H9 (cell line): ENCODE data around the gene TMEM169. TPM values are rescaled to one million over a fixed set of nuclear protein-coding genes. Genes with fewer than 3 reads are reported as not detected.

Experiments used
- DNase-seq: peaks from one replicate; pipeline ENCODE4 v3.0.0-alpha.2; 2017
- H2AFZ ChIP-seq: one replicate; pipeline ENCODE4 v1.6.1; 2013; ENCODE audit warnings: mild to moderate bottlenecking, low read length, control low read depth, moderate library complexity
- H2AK5ac ChIP-seq: 2 replicates; pipeline ENCODE4 v1.6.1; 2013; ENCODE audit warnings: low read length, control low read depth, mixed read lengths; ENCODE audit not compliant: insufficient read length
- H2BK120ac ChIP-seq: one replicate; pipeline ENCODE4 v1.6.1; 2013; ENCODE audit warnings: low read depth, mild to moderate bottlenecking, low read length, control low read depth, inconsistent platforms; ENCODE audit not compliant: poor library complexity, severe bottlenecking
- H2BK12ac ChIP-seq: 2 replicates; pipeline ENCODE4 v1.6.1; 2013; ENCODE audit warnings: low read length, control low read depth, mixed read lengths, low read depth; ENCODE audit not compliant: insufficient read length
- H2BK15ac ChIP-seq: 2 replicates; pipeline ENCODE4 v1.6.1; 2013; ENCODE audit warnings: low read depth, low read length, control low read depth
- H2BK20ac ChIP-seq: one replicate; pipeline ENCODE4 v1.6.1; 2013; ENCODE audit warnings: low read depth, mild to moderate bottlenecking, low read length, control low read depth, inconsistent platforms; ENCODE audit not compliant: poor library complexity, severe bottlenecking
- H2BK5ac ChIP-seq: 2 replicates; pipeline ENCODE4 v1.6.1; 2013; ENCODE audit warnings: low read length, control low read depth, mixed read lengths; ENCODE audit not compliant: insufficient read length
- H3K14ac ChIP-seq: 2 replicates; pipeline ENCODE4 v1.6.1; 2013; ENCODE audit warnings: low read length, control low read depth; ENCODE audit not compliant: insufficient read depth
- H3K18ac ChIP-seq: 2 replicates; pipeline ENCODE4 v1.6.1; 2013; ENCODE audit warnings: low read depth, mild to moderate bottlenecking, mixed read lengths, low read length, control low read depth; ENCODE audit not compliant: insufficient read length
- H3K23ac ChIP-seq: 2 replicates; pipeline ENCODE4 v1.6.1; 2013; ENCODE audit warnings: low read length, control low read depth, mixed read lengths, low read depth; ENCODE audit not compliant: insufficient read length
- H3K23me2 ChIP-seq: 2 replicates; pipeline ENCODE4 v1.6.1; 2013; ENCODE audit warnings: low read depth, mild to moderate bottlenecking, mixed read lengths, low read length, control low read depth; ENCODE audit not compliant: insufficient read length, poor library complexity, severe bottlenecking
- H3K27ac ChIP-seq: 2 replicates; pipeline ENCODE4 v1.5.1; 2013; ENCODE audit warnings: low read length, control low read depth, mixed read lengths, low read depth; ENCODE audit not compliant: insufficient read length
- H3K27me3 ChIP-seq: 2 replicates; pipeline ENCODE4 v1.6.1; 2013; ENCODE audit warnings: low read length, control low read depth, inconsistent platforms; ENCODE audit not compliant: insufficient read depth
- H3K4ac ChIP-seq: 2 replicates; pipeline ENCODE4 v1.6.1; 2013; ENCODE audit warnings: low read depth, mild to moderate bottlenecking, control low read depth, inconsistent platforms, low read length, moderate library complexity
- H3K4me1 ChIP-seq: 2 replicates; pipeline ENCODE4 v1.6.1; 2013; ENCODE audit warnings: low read length, control low read depth, inconsistent platforms; ENCODE audit not compliant: insufficient read depth
- H3K4me2 ChIP-seq: 2 replicates; pipeline ENCODE4 v1.6.1; 2013; ENCODE audit warnings: low read length, control low read depth, mixed read lengths; ENCODE audit not compliant: insufficient read length, insufficient read depth
- H3K56ac ChIP-seq: 2 replicates; pipeline ENCODE4 v1.6.1; 2013; ENCODE audit warnings: low read depth, mild to moderate bottlenecking, mixed read lengths, low read length, control low read depth; ENCODE audit not compliant: insufficient read length
- H3K79me1 ChIP-seq: 2 replicates; pipeline ENCODE4 v1.6.1; 2013; ENCODE audit warnings: low read depth, mild to moderate bottlenecking, moderate library complexity, low read length, control low read depth, inconsistent platforms; ENCODE audit not compliant: insufficient read depth, poor library complexity, severe bottlenecking
- H3K79me2 ChIP-seq: 2 replicates; pipeline ENCODE4 v1.6.1; 2013; ENCODE audit warnings: low read length, control low read depth, inconsistent platforms; ENCODE audit not compliant: insufficient read depth
- H3K9ac ChIP-seq: 2 replicates; pipeline ENCODE4 v1.6.1; 2013; ENCODE audit warnings: low read length, control low read depth, mixed read lengths; ENCODE audit not compliant: insufficient read length; ENCODE audit errors: extremely low read depth
- H3K9me3 ChIP-seq: one replicate; pipeline ENCODE4 v1.6.1; 2013; ENCODE audit warnings: low read depth, low read length, inconsistent platforms; ENCODE audit not compliant: control insufficient read depth
- H3T11ph ChIP-seq: one replicate; pipeline ENCODE4 v1.6.1; 2013; ENCODE audit warnings: mild to moderate bottlenecking, low read length, control low read depth, inconsistent platforms
- H4K20me1 ChIP-seq: one replicate; pipeline ENCODE4 v1.6.1; 2013; ENCODE audit not compliant: control insufficient read depth, insufficient read length, insufficient read depth
- H4K5ac ChIP-seq: 2 replicates; pipeline ENCODE4 v1.6.1; 2013; ENCODE audit warnings: low read depth, mild to moderate bottlenecking, mixed read lengths, low read length, control low read depth; ENCODE audit not compliant: insufficient read length
- H4K8ac ChIP-seq: replicated peaks from 2 replicates; pipeline ENCODE4 v1.6.1; 2013; ENCODE audit warnings: low read length, control low read depth, mixed read lengths, low read depth; ENCODE audit not compliant: insufficient read length
- H4K91ac ChIP-seq: 2 replicates; pipeline ENCODE4 v1.6.1; 2013; ENCODE audit warnings: low read depth, mild to moderate bottlenecking, moderate library complexity, mixed read lengths, low read length, control low read depth; ENCODE audit not compliant: insufficient read length
- H3K27ac Mint-ChIP-seq, 3 experiments: 2 replicates in 2 of 3; 3 replicates in 1 of 3; pipeline ENCODE4 v1.8.0; 2020 to 2021; ENCODE audit warnings: mixed read lengths in 3 of 3, mild to moderate bottlenecking in 1 of 3, moderate library complexity in 1 of 3
- H3K27me3 Mint-ChIP-seq: 2 replicates; pipeline ENCODE4 v1.8.0; 2021; ENCODE audit warnings: low read depth, mild to moderate bottlenecking, moderate library complexity, mixed read lengths
- H3K36me3 Mint-ChIP-seq, 3 experiments: 2 replicates in 2 of 3; 3 replicates in 1 of 3; pipeline ENCODE4 v1.8.0; 2020 to 2021; ENCODE audit warnings: low read depth in 3 of 3, mixed read lengths in 3 of 3; ENCODE audit not compliant: insufficient read depth in 1 of 3
- H3K4me1 Mint-ChIP-seq, 2 experiments: 2 replicates each; pipeline ENCODE4 v1.8.0; 2020; ENCODE audit warnings: mixed read lengths in 2 of 2
- H3K4me3 Mint-ChIP-seq, 2 experiments: 2 replicates in 1 of 2; 3 replicates in 1 of 2; pipeline ENCODE4 v1.8.0; 2020 to 2021; ENCODE audit warnings: mild to moderate bottlenecking in 2 of 2, mixed read lengths in 2 of 2, moderate library complexity in 1 of 2
- H3K9me3 Mint-ChIP-seq, 2 experiments: 2 replicates in 1 of 2; 3 replicates in 1 of 2; pipeline ENCODE4 v1.8.0; 2020; ENCODE audit warnings: mild to moderate bottlenecking in 2 of 2, mixed read lengths in 2 of 2, moderate library complexity in 1 of 2
- WGBS: extraction: QIAGEN DNeasy Blood & Tissue Kit; methylation state at CpG from one replicate; pipeline ENCODE4 v1.1.7; 2013; ENCODE audit warnings: missing lambda C conversion rate, low lambda C conversion rate, mixed read lengths; ENCODE audit not compliant: insufficient read length; ENCODE audit errors: extremely low coverage; 5-methylcytosine and 5-hydroxymethylcytosine counted together
- total RNA-seq: library from RNA; stranded (reverse); gene quantifications from 2 replicates; pipeline ENCODE4 v1.2.1, GENCODE V29; 2021
- TF ChIP-seq, protein P1 (sequence below): fragments of 200-600 bp; sonication (generic); conservative IDR thresholded peaks from 3 replicates; pipeline ENCODE4 v1.8.0; 2021; ENCODE audit warnings: antibody characterized with exemption, mild to moderate bottlenecking

The TMEM169 gene
- total RNA-seq, 1 experiment from 2014 or later = 1.0 TPM

DNA sequence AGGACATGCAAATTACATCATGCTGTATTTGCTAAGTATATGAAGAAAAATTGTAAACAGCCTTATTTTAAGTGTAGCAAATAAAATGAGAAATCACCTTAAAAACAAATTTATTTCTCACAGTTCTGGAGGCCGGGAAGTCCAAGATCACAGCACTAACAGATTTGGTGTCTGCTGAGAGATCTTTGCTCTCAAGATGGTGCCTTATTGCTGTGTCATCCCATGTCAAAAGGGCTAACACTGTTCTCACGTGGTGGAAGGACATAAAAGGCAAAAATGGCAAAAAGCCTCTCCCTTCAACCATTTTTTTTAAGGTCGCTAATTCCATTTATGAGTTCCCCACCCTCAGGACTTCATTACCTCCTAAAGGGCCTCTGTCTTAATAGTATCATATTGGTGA is 39.5 kb downstream of the TMEM169 start:
- Histone ChIP-seq H3K79me2 (peaks cover 13% of the 10 kb centered on the region; the same call in 1 of the 2 replicates), H3K4me1 (no peaks in the 10 kb centered on the region), H3K79me1 (peaks cover 14% of the 10 kb centered on the region), H4K5ac (no peak overlapping the region), H3T11ph (no peak overlapping the region), H3K27ac (peak overlapping the region; percentile 10), H2BK15ac (no peak overlapping the region), H2BK20ac (no peak overlapping the region), H2AK5ac (no peak overlapping the region), H4K91ac (no peak overlapping the region), H2BK5ac (no peak overlapping the region), H3K9me3 (no peaks in the 10 kb centered on the region), H2BK12ac (no peak overlapping the region), H3K4me2 (no peak overlapping the region), H2BK120ac (no peak overlapping the region), H3K4ac (no peak overlapping the region), H4K8ac (no peak overlapping the region), H3K14ac (no peak overlapping the region), H3K23ac (no peak overlapping the region), H3K56ac (no peak overlapping the region), H4K20me1 (no peaks in the 10 kb centered on the region), H3K18ac (no peak overlapping the region), H3K27me3 (no peaks in the 10 kb centered on the region), H3K9ac (no peak overlapping the region), H2AFZ (no peak overlapping the region), H3K23me2 (no peaks in the 10 kb centered on the region)
- H3K4me3 Mint-ChIP-seq = no peak overlapping the region
- no peaks in the 10 kb centered on the region for H3K27me3 Mint-ChIP-seq
- DNase-seq = no peak
- no peaks in the 10 kb centered on the region for H3K9me3 Mint-ChIP-seq
- H3K4me1 Mint-ChIP-seq = peaks cover 9 to 12% of the 10 kb centered on the region in 2 experiments
- WGBS = no CpG with 5 or more reads among the region's 3 CpGs
- TF ChIP-seq, protein P1, sequence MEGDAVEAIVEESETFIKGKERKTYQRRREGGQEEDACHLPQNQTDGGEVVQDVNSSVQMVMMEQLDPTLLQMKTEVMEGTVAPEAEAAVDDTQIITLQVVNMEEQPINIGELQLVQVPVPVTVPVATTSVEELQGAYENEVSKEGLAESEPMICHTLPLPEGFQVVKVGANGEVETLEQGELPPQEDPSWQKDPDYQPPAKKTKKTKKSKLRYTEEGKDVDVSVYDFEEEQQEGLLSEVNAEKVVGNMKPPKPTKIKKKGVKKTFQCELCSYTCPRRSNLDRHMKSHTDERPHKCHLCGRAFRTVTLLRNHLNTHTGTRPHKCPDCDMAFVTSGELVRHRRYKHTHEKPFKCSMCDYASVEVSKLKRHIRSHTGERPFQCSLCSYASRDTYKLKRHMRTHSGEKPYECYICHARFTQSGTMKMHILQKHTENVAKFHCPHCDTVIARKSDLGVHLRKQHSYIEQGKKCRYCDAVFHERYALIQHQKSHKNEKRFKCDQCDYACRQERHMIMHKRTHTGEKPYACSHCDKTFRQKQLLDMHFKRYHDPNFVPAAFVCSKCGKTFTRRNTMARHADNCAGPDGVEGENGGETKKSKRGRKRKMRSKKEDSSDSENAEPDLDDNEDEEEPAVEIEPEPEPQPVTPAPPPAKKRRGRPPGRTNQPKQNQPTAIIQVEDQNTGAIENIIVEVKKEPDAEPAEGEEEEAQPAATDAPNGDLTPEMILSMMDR = no peak
- peaks cover 76 to 100% (median 93%) of the 10 kb centered on the region in 3 experiments; a peak in 6 of 7 replicates for H3K36me3 Mint-ChIP-seq
- H3K27ac Mint-ChIP-seq = peak overlapping the region; percentile 3 to 72 (median 63); a peak in 4 of 7 replicates
